Fibroblast of the aortic adventitia (primary cell): ENCODE results near the gene CHCHD10. TPM values are rescaled to one million over a fixed set of nuclear protein-coding genes. Genes with fewer than 3 reads are reported as not detected.
A peak's percentile ranks its signal among the peaks of the same experiment; 100 is the strongest.

Experiments used
- DNase-seq: peaks from one replicate; pipeline ENCODE4 v3.0.0-alpha.2; 2010; ENCODE audit warnings: low read depth
- H3K4me3 ChIP-seq: 2 replicates; pipeline ENCODE4 v1.5.1; 2011; ENCODE audit warnings: low read depth, mild to moderate bottlenecking, control low read depth, low read length, moderate library complexity
- CTCF ChIP-seq: IDR thresholded peaks from 2 replicates; pipeline ENCODE4 v1.5.1; 2011; ENCODE audit warnings: mild to moderate bottlenecking, low read length, control low read depth, inconsistent platforms; ENCODE audit not compliant: insufficient read depth
- total RNA-seq: library from RNA; depleted of rRNA; stranded (reverse); fragments of >200 nt; gene quantifications from 2 replicates; pipeline ENCODE4 v1.2.3, GENCODE V29; 2012; ENCODE audit warnings: low replicate concordance

CHCHD10 gene
- total RNA-seq, 1 donor: 2.6 TPM

- no peak for DNase-seq
- TF ChIP-seq CTCF: no peak
- H3K4me3 ChIP-seq: peak overlapping the region; percentile 93
Measured at GRCh38 chr22:23787600-23787896, 19.8 kb upstream of the CHCHD10 start.

- peak; percentile 93 for DNase-seq
- no peak for TF ChIP-seq CTCF
- peak within 1 kb of the TSS; percentile 93 for H3K4me3 ChIP-seq
Measured at GRCh38 chr22:23786752-23787599, 19.2 kb upstream of the CHCHD10 start, which contains the start of gene SMARCB1. SMARCB1 (plus strand) TSS chr22:23786966; CDS start chr22:23787170, 204 bp downstream.

GRCh38 chr22:23786261-23786710 lies 18.5 kb upstream of the CHCHD10 start:
- no peak for TF ChIP-seq CTCF
- H3K4me3 ChIP-seq: peak overlapping the region; percentile 93
- DNase-seq: peak; percentile 17

- DNase-seq: no peak
- TF ChIP-seq CTCF: no peak
- H3K4me3 ChIP-seq: no peak overlapping the region
Measured at GRCh38 chr22:23784215-23784732, 16.5 kb upstream of the CHCHD10 start.

GRCh38 chr22:23783265-23784150 lies 15.7 kb upstream of the CHCHD10 start:
- no peak for TF ChIP-seq CTCF
- H3K4me3 ChIP-seq: no peak overlapping the region

GRCh38 chr22:23782703-23783102 lies 14.9 kb upstream of the CHCHD10 start:
- no peak for DNase-seq
- no peak for TF ChIP-seq CTCF
- H3K4me3 ChIP-seq: no peak overlapping the region

More at GRCh38 chr22:23783265-23784150, 15.7 kb upstream of the CHCHD10 start:
- DNase-seq: no peak
